OCI-LY1 (cell line): ENCODE measurements around the gene ZSCAN10.

Experiments
- H2AFZ ChIP-seq: fragments of 200-600 bp; sonication (generic), shearing (Covaris generic); 2 replicates; pipeline ENCODE4 v1.6.0; 2014; ENCODE audit warnings: antibody characterized with exemption, mild to moderate bottlenecking, low read length
- H3F3A ChIP-seq: fragments of 200-600 bp; sonication (generic), shearing (Covaris generic); 2 replicates; pipeline ENCODE4 v1.6.0; 2014; ENCODE audit warnings: mild to moderate bottlenecking, antibody characterized with exemption, low read length, moderate library complexity; ENCODE audit not compliant: insufficient read depth
- H3K27ac ChIP-seq: fragments of 200-600 bp; sonication (generic); 2 replicates; pipeline ENCODE4 v1.5.1; 2014; ENCODE audit warnings: low read length, mixed run types, mild to moderate bottlenecking, low read depth; ENCODE audit not compliant: poor library complexity, severe bottlenecking
- H3K27me3 ChIP-seq: fragments of 200-600 bp; sonication (generic); 2 replicates; pipeline ENCODE4 v1.6.0; 2014; ENCODE audit warnings: antibody characterized with exemption, mild to moderate bottlenecking, low read length, moderate library complexity; ENCODE audit not compliant: insufficient read depth
- H3K36me3 ChIP-seq: fragments of 200-600 bp; sonication (generic); 2 replicates; pipeline ENCODE4 v1.6.1; 2014; ENCODE audit warnings: mild to moderate bottlenecking, antibody characterized with exemption, low read length, moderate library complexity, mixed read lengths; ENCODE audit not compliant: insufficient read depth
- H3K4me1 ChIP-seq: fragments of 200-600 bp; sonication (generic); 2 replicates; pipeline ENCODE4 v1.5.1; 2014; ENCODE audit warnings: mild to moderate bottlenecking, low read length, moderate library complexity; ENCODE audit not compliant: insufficient read depth, severe bottlenecking
- H3K4me2 ChIP-seq: fragments of 200-600 bp; sonication (generic), shearing (Covaris generic); 2 replicates; pipeline ENCODE4 v1.6.1; 2014; ENCODE audit warnings: low read length
- H3K4me3 ChIP-seq: fragments of 200-600 bp; sonication (generic); 2 replicates; pipeline ENCODE4 v1.5.1; 2014; ENCODE audit warnings: low read length, low read depth, mild to moderate bottlenecking, mixed read lengths; ENCODE audit not compliant: poor library complexity, severe bottlenecking
- H3K79me2 ChIP-seq: fragments of 200-600 bp; shearing (Covaris generic); 2 replicates; pipeline ENCODE4 v1.6.1; 2016; ENCODE audit warnings: mixed run types, low read length, mixed read lengths; ENCODE audit not compliant: insufficient read depth
- H3K9ac ChIP-seq: fragments of 200-600 bp; sonication (generic), shearing (Covaris generic); 2 replicates; pipeline ENCODE4 v1.6.1; 2014; ENCODE audit warnings: mild to moderate bottlenecking, low read length, mixed read lengths
- H3K9me2 ChIP-seq: fragments of 200-600 bp; sonication (generic), shearing (Covaris generic); 2 replicates; pipeline ENCODE4 v1.6.1; 2014; ENCODE audit warnings: low read depth, mild to moderate bottlenecking, low read length, mixed read lengths
- H3K9me3 ChIP-seq: fragments of 200-600 bp; shearing (Covaris generic); 2 replicates; pipeline ENCODE4 v1.6.1; 2014; ENCODE audit warnings: low read length, mixed read lengths
- H4K20me1 ChIP-seq: fragments of 200-600 bp; sonication (generic), shearing (Covaris generic); 2 replicates; pipeline ENCODE4 v1.6.0; 2016; ENCODE audit warnings: mild to moderate bottlenecking, low read length; ENCODE audit not compliant: insufficient read depth
- CTCF ChIP-seq: fragments of 200-600 bp; sonication (generic), shearing (Covaris generic); IDR thresholded peaks from 2 replicates; pipeline ENCODE4 v1.5.1; 2017; ENCODE audit warnings: mild to moderate bottlenecking, antibody characterized with exemption, low read length, moderate library complexity, mixed read lengths
- EZH2 ChIP-seq: fragments of 200-600 bp; sonication (generic), shearing (Covaris generic); IDR thresholded peaks from 2 replicates; pipeline ENCODE4 v1.8.0; 2017; ENCODE audit warnings: borderline replicate concordance, mixed run types, mild to moderate bottlenecking, antibody characterized with exemption, low read length, moderate library complexity, mixed read lengths

Gene ZSCAN10

GRCh38 chr16:3118204-3118790, 19.2 kb upstream of the ZSCAN10 start:
- Histone ChIP-seq H3K4me2 (no peak overlapping the region), H3K9ac (no peak overlapping the region), H2AFZ (no peak overlapping the region), H3K79me2 (no peaks in the 10 kb centered on the region), H3K27me3 (peaks cover 14% of the 10 kb centered on the region; the same call in 1 of the 2 replicates), H3K27ac (no peak overlapping the region), H3K4me1 (no peaks in the 10 kb centered on the region), H3K4me3 (no peak overlapping the region), H3F3A (no peaks in the 10 kb centered on the region), H3K36me3 (no peaks in the 10 kb centered on the region), H4K20me1 (no peaks in the 10 kb centered on the region), H3K9me2 (no peaks in the 10 kb centered on the region), H3K9me3 (no peaks in the 10 kb centered on the region)
- no peak for TF ChIP-seq CTCF
- TF ChIP-seq EZH2: no peak

- Histone ChIP-seq H3K4me2 (no peak overlapping the region), H3K9me3 (no peaks in the 10 kb centered on the region), H3K27ac (no peak overlapping the region), H3K9ac (no peak overlapping the region), H3K4me1 (no peaks in the 10 kb centered on the region), H4K20me1 (no peaks in the 10 kb centered on the region), H3K79me2 (no peaks in the 10 kb centered on the region), H3K27me3 (peaks cover 22% of the 10 kb centered on the region; the same call in 1 of the 2 replicates), H3F3A (no peaks in the 10 kb centered on the region), H3K4me3 (no peak overlapping the region), H3K9me2 (no peaks in the 10 kb centered on the region), H2AFZ (no peak overlapping the region), H3K36me3 (no peaks in the 10 kb centered on the region)
- TF ChIP-seq CTCF (peak; percentile 51; the same call in 1 of the 2 replicates), EZH2 (no peak)
These were observed 16.5 kb upstream of the ZSCAN10 start for GRCh38 chr16:3115561-3115960.

- no peak overlapping the region for H2AFZ ChIP-seq
- H3K79me2 ChIP-seq: no peaks in the 10 kb centered on the region
- no peak overlapping the region for H3K27ac ChIP-seq
- H3K9me2 ChIP-seq: no peaks in the 10 kb centered on the region
- H3K9me3 ChIP-seq: no peaks in the 10 kb centered on the region
- peaks cover 22% of the 10 kb centered on the region; the same call in 1 of the 2 replicates for H3K27me3 ChIP-seq
- no peaks in the 10 kb centered on the region for H3F3A ChIP-seq
- no peaks in the 10 kb centered on the region for H4K20me1 ChIP-seq
- no peaks in the 10 kb centered on the region for H3K36me3 ChIP-seq
- no peak overlapping the region for H3K4me3 ChIP-seq
- no peak overlapping the region for H3K9ac ChIP-seq
- TF ChIP-seq EZH2 (no peak), CTCF (no peak)
- no peak overlapping the region for H3K4me2 ChIP-seq
- no peaks in the 10 kb centered on the region for H3K4me1 ChIP-seq
These were observed 15.9 kb upstream of the ZSCAN10 start for GRCh38 chr16:3115003-3115402.
